ENCODE measurements around the gene CXCR4. TPM values are rescaled to one million over a fixed set of nuclear protein-coding genes. Genes with fewer than 3 reads are reported as not detected.

Gene CXCR4
- polyA plus RNA-seq, 1 of the 3 experiments (the other 2 are of a cell fraction), result 0.48 TPM

DNA sequence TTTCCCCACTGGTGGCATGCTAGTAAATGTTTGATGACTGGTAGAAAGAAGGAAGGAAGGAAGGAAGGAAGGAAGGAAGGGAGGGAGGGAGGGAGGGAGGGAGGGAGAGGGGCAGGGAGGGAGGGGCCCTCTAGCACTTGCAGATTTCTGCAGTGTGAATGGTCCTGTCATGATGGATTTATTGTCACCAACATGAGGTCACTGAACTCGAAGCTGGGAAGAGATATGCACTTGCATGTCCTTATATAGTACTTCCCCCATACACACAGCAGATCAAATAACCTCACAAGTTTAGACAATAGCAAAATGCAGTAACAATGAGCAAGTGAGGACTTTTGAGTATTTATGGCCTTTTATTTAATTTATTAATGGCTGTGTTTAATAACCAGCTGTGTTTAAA lies 44.5 kb upstream of the CXCR4 start:
- DNase-seq, result no peak
- Histone ChIP-seq H3K9me2 (no peaks in the 10 kb centered on the region), H3K79me2 (ENCODE audit: insufficient read depth) (no peaks in the 10 kb centered on the region), H3K27ac (ENCODE audit: low read depth in 2 of 2, low read length in 1 of 2) (no peak overlapping the region), H2AFZ (ENCODE audit: low read depth) (no peak overlapping the region), H3K4me3 (ENCODE audit: low read depth in 2 of 2, low read length in 1 of 2) (no peak overlapping the region), H3K9ac (no peak overlapping the region), H3K4me2 (no peak overlapping the region), H3K4me1 (ENCODE audit: control insufficient read depth in 1 of 2, insufficient read depth in 2 of 2, low read depth in 1 of 2, low read length in 1 of 2) (no peaks in the 10 kb centered on the region), H3K9me3 (no peaks in the 10 kb centered on the region), H3K36me3 (replicated peaks in 1 of 2; ENCODE audit: control insufficient read depth in 1 of 2, insufficient read depth in 2 of 2, low read length in 1 of 2) (no peaks in the 10 kb centered on the region), H4K20me1 (ENCODE audit: insufficient read depth) (no peaks in the 10 kb centered on the region), H3K27me3 (ENCODE audit: insufficient read depth) (no peaks in the 10 kb centered on the region), H3F3A (replicated peaks; ENCODE audit: insufficient read depth) (no peaks in the 10 kb centered on the region)
- 0% methylated on average over 1 of the region's 1 CpG for WGBS (ENCODE audit: low lambda C conversion rate)
- CTCF ChIA-PET, result no interaction called here
- POLR2A ChIA-PET, result no interaction called here
- no peak for TF ChIP-seq POLR2AphosphoS5 (IDR thresholded peaks at IDR 0.05; ENCODE audit: low read depth, low read length)
- no peak for TF ChIP-seq JUND (IDR thresholded peaks at IDR 0.05)
- TF ChIP-seq, protein P1, sequence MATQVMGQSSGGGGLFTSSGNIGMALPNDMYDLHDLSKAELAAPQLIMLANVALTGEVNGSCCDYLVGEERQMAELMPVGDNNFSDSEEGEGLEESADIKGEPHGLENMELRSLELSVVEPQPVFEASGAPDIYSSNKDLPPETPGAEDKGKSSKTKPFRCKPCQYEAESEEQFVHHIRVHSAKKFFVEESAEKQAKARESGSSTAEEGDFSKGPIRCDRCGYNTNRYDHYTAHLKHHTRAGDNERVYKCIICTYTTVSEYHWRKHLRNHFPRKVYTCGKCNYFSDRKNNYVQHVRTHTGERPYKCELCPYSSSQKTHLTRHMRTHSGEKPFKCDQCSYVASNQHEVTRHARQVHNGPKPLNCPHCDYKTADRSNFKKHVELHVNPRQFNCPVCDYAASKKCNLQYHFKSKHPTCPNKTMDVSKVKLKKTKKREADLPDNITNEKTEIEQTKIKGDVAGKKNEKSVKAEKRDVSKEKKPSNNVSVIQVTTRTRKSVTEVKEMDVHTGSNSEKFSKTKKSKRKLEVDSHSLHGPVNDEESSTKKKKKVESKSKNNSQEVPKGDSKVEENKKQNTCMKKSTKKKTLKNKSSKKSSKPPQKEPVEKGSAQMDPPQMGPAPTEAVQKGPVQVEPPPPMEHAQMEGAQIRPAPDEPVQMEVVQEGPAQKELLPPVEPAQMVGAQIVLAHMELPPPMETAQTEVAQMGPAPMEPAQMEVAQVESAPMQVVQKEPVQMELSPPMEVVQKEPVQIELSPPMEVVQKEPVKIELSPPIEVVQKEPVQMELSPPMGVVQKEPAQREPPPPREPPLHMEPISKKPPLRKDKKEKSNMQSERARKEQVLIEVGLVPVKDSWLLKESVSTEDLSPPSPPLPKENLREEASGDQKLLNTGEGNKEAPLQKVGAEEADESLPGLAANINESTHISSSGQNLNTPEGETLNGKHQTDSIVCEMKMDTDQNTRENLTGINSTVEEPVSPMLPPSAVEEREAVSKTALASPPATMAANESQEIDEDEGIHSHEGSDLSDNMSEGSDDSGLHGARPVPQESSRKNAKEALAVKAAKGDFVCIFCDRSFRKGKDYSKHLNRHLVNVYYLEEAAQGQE (IDR thresholded peaks at IDR 0.05; ENCODE audit: low read depth, low read length), result no peak
- no peak for TF ChIP-seq MEF2A (IDR thresholded peaks at IDR 0.05; ENCODE audit: borderline replicate concordance, low read depth)
- TF ChIP-seq YY1 (IDR thresholded peaks at IDR 0.05; ENCODE audit: low read depth), result no peak
- no peak for TF ChIP-seq NRF1 (IDR thresholded peaks at IDR 0.05; ENCODE audit: low read depth, low read length)
- TF ChIP-seq SIN3A (IDR thresholded peaks at IDR 0.05; ENCODE audit: borderline replicate concordance, low read depth, low read length), result no peak
- no peak for TF ChIP-seq CHD2 (IDR thresholded peaks at IDR 0.05; ENCODE audit: low read length, partially characterized antibody)
- no peak for TF ChIP-seq RCOR1 (IDR thresholded peaks at IDR 0.05; ENCODE audit: low read length)
- TF ChIP-seq GABPA (IDR thresholded peaks at IDR 0.05; ENCODE audit: low read depth), result no peak
- no peak for TF ChIP-seq MXI1 (IDR thresholded peaks at IDR 0.05; ENCODE audit: low read depth, low read length)
- no peak for TF ChIP-seq FOXJ3 (CRISPR knock-in tag; IDR thresholded peaks at IDR 0.05)
- TF ChIP-seq, protein P2, sequence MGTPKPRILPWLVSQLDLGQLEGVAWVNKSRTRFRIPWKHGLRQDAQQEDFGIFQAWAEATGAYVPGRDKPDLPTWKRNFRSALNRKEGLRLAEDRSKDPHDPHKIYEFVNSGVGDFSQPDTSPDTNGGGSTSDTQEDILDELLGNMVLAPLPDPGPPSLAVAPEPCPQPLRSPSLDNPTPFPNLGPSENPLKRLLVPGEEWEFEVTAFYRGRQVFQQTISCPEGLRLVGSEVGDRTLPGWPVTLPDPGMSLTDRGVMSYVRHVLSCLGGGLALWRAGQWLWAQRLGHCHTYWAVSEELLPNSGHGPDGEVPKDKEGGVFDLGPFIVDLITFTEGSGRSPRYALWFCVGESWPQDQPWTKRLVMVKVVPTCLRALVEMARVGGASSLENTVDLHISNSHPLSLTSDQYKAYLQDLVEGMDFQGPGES (IDR thresholded peaks at IDR 0.05; ENCODE audit: low read depth, low read length), result no peak

- ChIA-PET POLR2A (interaction anchor here (0.8 kb wide), 1 partner anchor 1708 kb away, joined by 3 read pairs; no protein-coding TSS in a partner anchor), CTCF (interaction anchor here (1.0 kb wide), 1 partner anchor 168 kb away, joined by 3 read pairs; no protein-coding TSS in a partner anchor)
- Histone ChIP-seq H3F3A (replicated peaks; ENCODE audit: insufficient read depth) (no peaks in the 10 kb centered on the region), H3K27me3 (ENCODE audit: insufficient read depth) (no peaks in the 10 kb centered on the region), H3K36me3 (replicated peaks in 1 of 2; ENCODE audit: control insufficient read depth in 1 of 2, insufficient read depth in 2 of 2, low read length in 1 of 2) (no peaks in the 10 kb centered on the region), H3K27ac (ENCODE audit: low read depth in 2 of 2, low read length in 1 of 2) (no peak overlapping the region), H3K79me2 (ENCODE audit: insufficient read depth) (no peaks in the 10 kb centered on the region), H3K4me1 (ENCODE audit: control insufficient read depth in 1 of 2, insufficient read depth in 2 of 2, low read depth in 1 of 2, low read length in 1 of 2) (no peaks in the 10 kb centered on the region), H3K4me2 (no peak overlapping the region), H4K20me1 (ENCODE audit: insufficient read depth) (no peaks in the 10 kb centered on the region), H2AFZ (ENCODE audit: low read depth) (no peak overlapping the region), H3K9ac (no peak overlapping the region), H3K9me3 (no peaks in the 10 kb centered on the region), H3K9me2 (no peaks in the 10 kb centered on the region), H3K4me3 (ENCODE audit: low read depth in 2 of 2, low read length in 1 of 2) (no peak overlapping the region)
- no peak for DNase-seq
- 9% methylated on average over 1 of the region's 1 CpG for WGBS (ENCODE audit: low lambda C conversion rate)
- TF ChIP-seq EZH2phosphoT487 (IDR thresholded peaks at IDR 0.05; ENCODE audit: borderline replicate concordance, low read depth) (no peak), NFIC (IDR thresholded peaks at IDR 0.05; ENCODE audit: borderline replicate concordance) (no peak), CHD2 (IDR thresholded peaks at IDR 0.05; ENCODE audit: low read length, partially characterized antibody) (no peak), JUND (IDR thresholded peaks at IDR 0.05) (no peak), ELF1 (IDR thresholded peaks at IDR 0.05) (no peak), ZBTB33 (IDR thresholded peaks at IDR 0.05; ENCODE audit: borderline replicate concordance, low read depth) (no peak), GABPA (IDR thresholded peaks at IDR 0.05; ENCODE audit: low read depth) (no peak), TCF12 (IDR thresholded peaks at IDR 0.05) (no peak)
- TF ChIP-seq, protein P1 (IDR thresholded peaks at IDR 0.05; ENCODE audit: low read depth, low read length), result no peak
These were observed 38.5 kb upstream of the CXCR4 start for GRCh38 chr2:136156411-136156810.

Measured in SK-N-SH (cell line).